A673 (cell line): ENCODE data around the gene ATP8B4.

ENCODE experiments used
- CTCF ChIP-seq: fragments of 300-800, 200-600 bp; sonication (generic); conservative IDR thresholded peaks from 2 replicates; pipeline ENCODE4 v1.5.1; 2017; ENCODE audit warnings: low read depth, mild to moderate bottlenecking, antibody characterized with exemption, low read length, moderate library complexity, mixed read lengths
- EZH2 ChIP-seq: fragments of 200-600 bp; sonication (generic); IDR thresholded peaks from 2 replicates; pipeline ENCODE4 v1.6.1; 2017; ENCODE audit warnings: borderline replicate concordance, low read depth, mild to moderate bottlenecking, mixed read lengths, antibody characterized with exemption, low read length; ENCODE audit not compliant: poor library complexity, severe bottlenecking

GRCh38 chr15:50146632-50147031 is 27.6 kb upstream of the ATP8B4 start:
- no peak for TF ChIP-seq CTCF
- no peak for TF ChIP-seq EZH2
